ENCODE data around the gene MAK.
"Not testable (repeated sequence)": the region's sequence is repeated elsewhere in the genome, so short reads cannot be mapped to it uniquely, and the experiment has no call there.

GRCh38 chr6:10886365-10886690 is 48.0 kb upstream of the MAK start:
- not testable (repeated sequence) for TF ChIP-seq CTCF, POLR2A (IDR thresholded peaks at IDR 0.05)

All from esophagus squamous epithelium (tissue), 4 donors.